Measurements from ENCODE around the gene GMEB2. TPM values are rescaled to one million over a fixed set of nuclear protein-coding genes. Genes with fewer than 3 reads are reported as not detected.

Gene GMEB2
- total and polyA plus RNA-seq, 10 of the 15 experiments (the other 5 are each of a cell fraction or from before 2014, with no cell fraction given): 0.08 to 15.1 (median 6.9) TPM

DNA sequence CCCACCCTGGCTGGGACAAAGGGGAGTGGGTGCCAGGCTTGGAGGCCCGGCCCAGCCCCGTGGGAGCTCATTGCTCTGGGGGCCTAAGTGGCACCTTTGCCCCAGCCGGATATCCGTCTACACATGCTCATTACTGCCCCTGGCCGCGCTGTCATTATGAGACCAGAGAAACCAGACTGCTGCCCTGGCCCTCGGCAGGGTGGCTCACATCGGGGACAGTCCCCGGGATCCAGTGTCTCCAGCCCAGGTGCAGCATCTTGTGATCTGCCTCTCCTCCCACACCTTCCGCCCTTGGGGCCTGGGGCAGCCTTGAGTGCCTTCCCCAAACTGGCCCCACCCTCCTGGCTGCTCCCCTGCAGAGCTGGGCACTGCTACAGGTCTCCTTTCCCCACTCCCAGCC, 84.2 kb downstream of the GMEB2 start:
- Histone ChIP-seq H3K27ac (ENCODE audit: control insufficient read depth, insufficient read depth) (no peak overlapping the region; the same call in 1 of the 2 replicates), H2AFZ (ENCODE audit: control insufficient read depth, low read depth, low read length) (no peak overlapping the region), H3K4me2 (ENCODE audit: control insufficient read depth, insufficient read depth) (no peak overlapping the region; the same call in 1 of the 2 replicates), H3K79me2 (ENCODE audit: control insufficient read depth, insufficient read depth, low read length) (no peaks in the 10 kb centered on the region), H4K20me1 (ENCODE audit: control insufficient read depth, insufficient read depth) (no peaks in the 10 kb centered on the region), H3K36me3 (ENCODE audit: control insufficient read depth in 2 of 2, insufficient read depth in 2 of 2, low read length in 1 of 2) (no peaks in the 10 kb centered on the region), H3K4me3 (no peak overlapping the region), H3K4me1 (ENCODE audit: control insufficient read depth, insufficient read depth, low read length) (peaks cover 18% of the 10 kb centered on the region; the same call in 1 of the 2 replicates), H3K9me3 (replicated peaks; ENCODE audit: control insufficient read depth, insufficient read depth, low read length) (no peaks in the 10 kb centered on the region), H3K27me3 (replicated peaks in 1 of 2; ENCODE audit: control insufficient read depth in 2 of 2, insufficient read depth in 2 of 2, low read length in 1 of 2) (no peaks in the 10 kb centered on the region), H3K9ac (ENCODE audit: control insufficient read depth, insufficient read depth, low read length) (no peak overlapping the region)
- DNase-seq (ENCODE audit: low read depth, low spot score) (no peak), FAIRE-seq (no peak), ATAC-seq (peak; percentile 52)
- ChIA-PET POLR2A (interaction anchor here (0.6 to 1.5 kb wide), 7 partner anchors 9 to 258 kb away, joined by 3 to 5 read pairs (median 3); partner anchors contain the start of gene PPDPF), SMC1A (ENCODE audit: uncharacterized antibody, unreplicated experiment) (interaction anchor here (1.2 kb wide), 1 partner anchor 99 kb away, joined by 4 read pairs; no protein-coding TSS in a partner anchor), RAD21 (ENCODE audit: unreplicated experiment) (interaction anchor here (0.6 to 1.7 kb wide), 6 partner anchors 10 to 322 kb away, joined by 3 to 9 read pairs (median 3); partner anchors contain the start of gene HELZ2), CTCF (interaction anchor here (1.0 to 1.3 kb wide), 3 partner anchors 10 to 31 kb away, joined by 3 to 9 read pairs (median 4); partner anchors contain the start of gene HELZ2)
- intact Hi-C loops (cut with micrococcal nuclease; ENCODE audit: unreplicated experiment) (no loop called here), in situ Hi-C loops (cut with MboI) (no loop called here)
- 0% methylated on average over 10 of the region's 10 CpGs for WGBS (ENCODE audit: insufficient coverage, insufficient replicate concordance, low lambda C conversion rate, missing lambda C conversion rate)
- no TSS peak for BruUV-seq (replicated peaks)
- no peak for TF ChIP-seq STAT3 (IDR thresholded peaks at IDR 0.05; ENCODE audit: low read depth, low read length)
- peak; percentile 63; the same call in 1 of the 2 replicates for TF ChIP-seq MTA2 (IDR thresholded peaks at IDR 0.05; ENCODE audit: low read depth)
- 0 out of 2 replicates have a peak, but pooled peaks have one; percentile 11 for TF ChIP-seq EED (IDR thresholded peaks at IDR 0.05; ENCODE audit: low read depth)
- TF ChIP-seq, protein P1, sequence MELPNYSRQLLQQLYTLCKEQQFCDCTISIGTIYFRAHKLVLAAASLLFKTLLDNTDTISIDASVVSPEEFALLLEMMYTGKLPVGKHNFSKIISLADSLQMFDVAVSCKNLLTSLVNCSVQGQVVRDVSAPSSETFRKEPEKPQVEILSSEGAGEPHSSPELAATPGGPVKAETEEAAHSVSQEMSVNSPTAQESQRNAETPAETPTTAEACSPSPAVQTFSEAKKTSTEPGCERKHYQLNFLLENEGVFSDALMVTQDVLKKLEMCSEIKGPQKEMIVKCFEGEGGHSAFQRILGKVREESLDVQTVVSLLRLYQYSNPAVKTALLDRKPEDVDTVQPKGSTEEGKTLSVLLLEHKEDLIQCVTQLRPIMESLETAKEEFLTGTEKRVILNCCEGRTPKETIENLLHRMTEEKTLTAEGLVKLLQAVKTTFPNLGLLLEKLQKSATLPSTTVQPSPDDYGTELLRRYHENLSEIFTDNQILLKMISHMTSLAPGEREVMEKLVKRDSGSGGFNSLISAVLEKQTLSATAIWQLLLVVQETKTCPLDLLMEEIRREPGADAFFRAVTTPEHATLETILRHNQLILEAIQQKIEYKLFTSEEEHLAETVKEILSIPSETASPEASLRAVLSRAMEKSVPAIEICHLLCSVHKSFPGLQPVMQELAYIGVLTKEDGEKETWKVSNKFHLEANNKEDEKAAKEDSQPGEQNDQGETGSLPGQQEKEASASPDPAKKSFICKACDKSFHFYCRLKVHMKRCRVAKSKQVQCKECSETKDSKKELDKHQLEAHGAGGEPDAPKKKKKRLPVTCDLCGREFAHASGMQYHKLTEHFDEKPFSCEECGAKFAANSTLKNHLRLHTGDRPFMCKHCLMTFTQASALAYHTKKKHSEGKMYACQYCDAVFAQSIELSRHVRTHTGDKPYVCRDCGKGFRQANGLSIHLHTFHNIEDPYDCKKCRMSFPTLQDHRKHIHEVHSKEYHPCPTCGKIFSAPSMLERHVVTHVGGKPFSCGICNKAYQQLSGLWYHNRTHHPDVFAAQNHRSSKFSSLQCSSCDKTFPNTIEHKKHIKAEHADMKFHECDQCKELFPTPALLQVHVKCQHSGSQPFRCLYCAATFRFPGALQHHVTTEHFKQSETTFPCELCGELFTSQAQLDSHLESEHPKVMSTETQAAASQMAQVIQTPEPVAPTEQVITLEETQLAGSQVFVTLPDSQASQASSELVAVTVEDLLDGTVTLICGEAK (IDR thresholded peaks at IDR 0.05; ENCODE audit: borderline replicate concordance): peak; percentile 42; the same call in 1 of the 2 replicates
- TF ChIP-seq EGR1 (IDR thresholded peaks at IDR 0.05; ENCODE audit: borderline replicate concordance in 1 of 2, low read depth in 2 of 2, low read length in 2 of 2): peak in 1 of 2 experiments; percentile 53; a peak in 2 of 3 replicates
- TF ChIP-seq SUZ12 (IDR thresholded peaks at IDR 0.05; ENCODE audit: unreplicated experiment): no peak
- 0 out of 2 replicates have a peak, but pooled peaks have one; percentile 9 for TF ChIP-seq SPI1 (IDR thresholded peaks at IDR 0.05; ENCODE audit: borderline replicate concordance, insufficient read depth, low read depth, low read length)
- TF ChIP-seq NFYB (IDR thresholded peaks at IDR 0.05; ENCODE audit: insufficient read depth, low read depth, low read length): no peak
- TF ChIP-seq SP1 (IDR thresholded peaks at IDR 0.05; ENCODE audit: low read depth, low read length): peak; percentile 55
- TF ChIP-seq HDAC2 (IDR thresholded peaks at IDR 0.05): no peak
- TF ChIP-seq, protein P2, sequence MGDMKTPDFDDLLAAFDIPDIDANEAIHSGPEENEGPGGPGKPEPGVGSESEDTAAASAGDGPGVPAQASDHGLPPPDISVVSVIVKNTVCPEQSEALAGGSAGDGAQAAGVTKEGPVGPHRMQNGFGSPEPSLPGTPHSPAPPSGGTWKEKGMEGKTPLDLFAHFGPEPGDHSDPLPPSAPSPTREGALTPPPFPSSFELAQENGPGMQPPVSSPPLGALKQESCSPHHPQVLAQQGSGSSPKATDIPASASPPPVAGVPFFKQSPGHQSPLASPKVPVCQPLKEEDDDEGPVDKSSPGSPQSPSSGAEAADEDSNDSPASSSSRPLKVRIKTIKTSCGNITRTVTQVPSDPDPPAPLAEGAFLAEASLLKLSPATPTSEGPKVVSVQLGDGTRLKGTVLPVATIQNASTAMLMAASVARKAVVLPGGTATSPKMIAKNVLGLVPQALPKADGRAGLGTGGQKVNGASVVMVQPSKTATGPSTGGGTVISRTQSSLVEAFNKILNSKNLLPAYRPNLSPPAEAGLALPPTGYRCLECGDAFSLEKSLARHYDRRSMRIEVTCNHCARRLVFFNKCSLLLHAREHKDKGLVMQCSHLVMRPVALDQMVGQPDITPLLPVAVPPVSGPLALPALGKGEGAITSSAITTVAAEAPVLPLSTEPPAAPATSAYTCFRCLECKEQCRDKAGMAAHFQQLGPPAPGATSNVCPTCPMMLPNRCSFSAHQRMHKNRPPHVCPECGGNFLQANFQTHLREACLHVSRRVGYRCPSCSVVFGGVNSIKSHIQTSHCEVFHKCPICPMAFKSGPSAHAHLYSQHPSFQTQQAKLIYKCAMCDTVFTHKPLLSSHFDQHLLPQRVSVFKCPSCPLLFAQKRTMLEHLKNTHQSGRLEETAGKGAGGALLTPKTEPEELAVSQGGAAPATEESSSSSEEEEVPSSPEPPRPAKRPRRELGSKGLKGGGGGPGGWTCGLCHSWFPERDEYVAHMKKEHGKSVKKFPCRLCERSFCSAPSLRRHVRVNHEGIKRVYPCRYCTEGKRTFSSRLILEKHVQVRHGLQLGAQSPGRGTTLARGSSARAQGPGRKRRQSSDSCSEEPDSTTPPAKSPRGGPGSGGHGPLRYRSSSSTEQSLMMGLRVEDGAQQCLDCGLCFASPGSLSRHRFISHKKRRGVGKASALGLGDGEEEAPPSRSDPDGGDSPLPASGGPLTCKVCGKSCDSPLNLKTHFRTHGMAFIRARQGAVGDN (IDR thresholded peaks at IDR 0.05): no peak
- peak; percentile 88 for TF ChIP-seq TCF12 (IDR thresholded peaks at IDR 0.05; ENCODE audit: low read depth, low read length)
- TF ChIP-seq, protein P3, sequence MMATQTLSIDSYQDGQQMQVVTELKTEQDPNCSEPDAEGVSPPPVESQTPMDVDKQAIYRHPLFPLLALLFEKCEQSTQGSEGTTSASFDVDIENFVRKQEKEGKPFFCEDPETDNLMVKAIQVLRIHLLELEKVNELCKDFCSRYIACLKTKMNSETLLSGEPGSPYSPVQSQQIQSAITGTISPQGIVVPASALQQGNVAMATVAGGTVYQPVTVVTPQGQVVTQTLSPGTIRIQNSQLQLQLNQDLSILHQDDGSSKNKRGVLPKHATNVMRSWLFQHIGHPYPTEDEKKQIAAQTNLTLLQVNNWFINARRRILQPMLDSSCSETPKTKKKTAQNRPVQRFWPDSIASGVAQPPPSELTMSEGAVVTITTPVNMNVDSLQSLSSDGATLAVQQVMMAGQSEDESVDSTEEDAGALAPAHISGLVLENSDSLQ (IDR thresholded peaks at IDR 0.05): 0 out of 2 replicates have a peak, but pooled peaks have one; percentile 20
